ENCODE measurements around the gene GAS7.

GAS7 gene

DNA sequence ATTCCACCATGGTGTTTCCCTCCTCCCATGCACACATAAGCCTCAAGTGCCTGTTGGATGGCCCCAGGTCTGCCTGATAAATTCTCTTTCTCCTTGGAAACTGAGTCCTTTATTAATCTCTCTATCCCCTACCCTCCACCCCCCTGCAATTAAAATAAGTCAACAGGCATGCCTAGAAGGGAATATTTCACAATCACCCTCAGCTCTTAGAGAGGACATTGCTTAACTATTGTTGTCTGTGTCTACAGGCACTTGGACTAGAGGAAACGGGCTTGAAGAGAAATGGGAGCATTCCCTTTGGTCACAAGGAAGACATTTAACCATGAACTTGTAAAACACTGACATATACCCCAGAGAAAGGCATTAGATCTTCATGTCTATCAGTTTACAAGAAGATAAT is 332.8 kb downstream of the GAS7 start:
- TF ChIP-seq, protein P1, sequence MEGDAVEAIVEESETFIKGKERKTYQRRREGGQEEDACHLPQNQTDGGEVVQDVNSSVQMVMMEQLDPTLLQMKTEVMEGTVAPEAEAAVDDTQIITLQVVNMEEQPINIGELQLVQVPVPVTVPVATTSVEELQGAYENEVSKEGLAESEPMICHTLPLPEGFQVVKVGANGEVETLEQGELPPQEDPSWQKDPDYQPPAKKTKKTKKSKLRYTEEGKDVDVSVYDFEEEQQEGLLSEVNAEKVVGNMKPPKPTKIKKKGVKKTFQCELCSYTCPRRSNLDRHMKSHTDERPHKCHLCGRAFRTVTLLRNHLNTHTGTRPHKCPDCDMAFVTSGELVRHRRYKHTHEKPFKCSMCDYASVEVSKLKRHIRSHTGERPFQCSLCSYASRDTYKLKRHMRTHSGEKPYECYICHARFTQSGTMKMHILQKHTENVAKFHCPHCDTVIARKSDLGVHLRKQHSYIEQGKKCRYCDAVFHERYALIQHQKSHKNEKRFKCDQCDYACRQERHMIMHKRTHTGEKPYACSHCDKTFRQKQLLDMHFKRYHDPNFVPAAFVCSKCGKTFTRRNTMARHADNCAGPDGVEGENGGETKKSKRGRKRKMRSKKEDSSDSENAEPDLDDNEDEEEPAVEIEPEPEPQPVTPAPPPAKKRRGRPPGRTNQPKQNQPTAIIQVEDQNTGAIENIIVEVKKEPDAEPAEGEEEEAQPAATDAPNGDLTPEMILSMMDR (IDR thresholded peaks at IDR 0.05; ENCODE audit: insufficient read depth, low read length, missing control alignments) = no peak
- ChIA-PET CTCF (no interaction called here), POLR2A (no interaction called here)
- no peak for DNase-seq (ENCODE audit: low read depth, low spot score)
- no peak overlapping the region for H3K4me3 ChIP-seq (ENCODE audit: low read depth, low read length)

DNA sequence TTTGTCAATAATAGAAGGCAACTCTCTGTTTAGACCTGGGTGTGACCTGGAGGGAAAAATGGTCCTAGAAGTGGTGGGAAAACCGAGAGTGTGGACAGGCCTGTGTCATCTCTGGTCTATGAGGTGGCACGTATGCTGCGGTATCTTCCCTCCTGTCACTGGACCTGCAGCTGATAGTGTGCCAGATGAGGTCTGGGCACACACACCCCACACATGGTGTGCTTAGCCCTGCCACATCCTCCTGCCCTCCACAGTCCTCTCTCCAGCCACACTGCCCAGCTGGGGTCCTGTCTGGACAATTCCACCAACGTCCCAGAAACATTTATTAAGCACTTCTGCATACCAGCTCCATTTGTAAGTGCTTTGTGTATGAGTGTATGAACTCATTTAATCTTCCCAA is 335.5 kb downstream of the GAS7 start:
- TF ChIP-seq, protein P1 (IDR thresholded peaks at IDR 0.05; ENCODE audit: insufficient read depth, low read length, missing control alignments) = no peak
- no peak for DNase-seq (ENCODE audit: low read depth, low spot score)
- CTCF ChIA-PET = no interaction called here
- POLR2A ChIA-PET = interaction anchor here (0.5 kb wide), 1 partner anchor 749 kb away, joined by 3 read pairs; no protein-coding TSS in a partner anchor
- no peak overlapping the region for H3K4me3 ChIP-seq (ENCODE audit: low read depth, low read length)

DNA sequence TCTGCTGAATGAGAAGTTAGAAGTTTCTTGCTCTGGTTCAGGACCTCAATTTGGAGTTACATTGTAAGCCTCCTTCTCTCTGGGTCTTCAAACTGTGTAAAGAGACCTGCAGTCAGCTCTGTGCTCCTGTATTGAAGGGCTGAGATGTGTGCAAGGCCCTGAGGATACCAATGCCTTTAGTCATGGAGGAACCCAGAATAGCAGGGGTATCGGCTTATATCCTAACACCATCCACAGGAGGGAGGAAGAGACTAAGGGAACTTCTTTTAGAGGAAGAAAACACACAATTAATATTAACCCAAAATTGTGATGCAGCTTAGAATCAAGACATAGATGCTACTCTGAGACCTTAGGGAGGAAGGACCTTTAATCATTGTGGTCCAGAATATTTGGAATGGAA is 336.2 kb downstream of the GAS7 start:
- TF ChIP-seq, protein P1 (IDR thresholded peaks at IDR 0.05; ENCODE audit: insufficient read depth, low read length, missing control alignments) = no peak
- no peak for DNase-seq (ENCODE audit: low read depth, low spot score)
- ChIA-PET POLR2A (interaction anchor here (0.5 kb wide), 1 partner anchor 750 kb away, joined by 3 read pairs; no protein-coding TSS in a partner anchor), CTCF (no interaction called here)
- no peak overlapping the region for H3K4me3 ChIP-seq (ENCODE audit: low read depth, low read length)

DNA sequence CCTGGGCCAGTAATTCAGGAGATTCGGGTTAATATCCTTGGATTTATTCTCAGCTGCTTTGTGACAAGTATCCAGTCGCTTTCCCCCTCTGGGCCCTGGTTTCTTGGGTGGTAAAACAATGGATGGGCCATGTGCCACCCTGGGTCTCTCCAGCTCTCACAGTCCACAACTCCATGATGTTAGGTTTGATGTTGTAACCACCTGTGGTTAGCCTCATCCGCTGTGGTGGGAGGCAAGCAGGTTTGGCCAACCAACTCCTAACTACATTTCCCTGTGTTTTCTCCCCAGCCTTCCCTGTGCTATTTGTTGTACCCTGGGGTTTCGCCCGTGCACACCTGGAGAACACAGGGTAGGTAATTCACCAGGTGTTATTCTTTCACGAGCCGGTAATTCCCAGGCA is 337.6 kb downstream of the GAS7 start:
- no peak overlapping the region for H3K4me3 ChIP-seq (ENCODE audit: low read depth, low read length)
- no peak for DNase-seq (ENCODE audit: low read depth, low spot score)
- POLR2A ChIA-PET = no interaction called here
- TF ChIP-seq, protein P1 (IDR thresholded peaks at IDR 0.05; ENCODE audit: insufficient read depth, low read length, missing control alignments) = no peak
- CTCF ChIA-PET = no interaction called here
